IMR-90 (cell line): Measurements from ENCODE around the gene FKTN. TPM values are rescaled to one million over a fixed set of nuclear protein-coding genes. Genes with fewer than 3 reads are reported as not detected.
"Not testable (repeated sequence)": the region's sequence is repeated elsewhere in the genome, so short reads cannot be mapped to it uniquely, and the experiment has no call there.

Source experiments
- ATAC-seq: fragments of 200-7000 bp; cut with Tn5 transposase; 2 replicates; pipeline ENCODE4 v1.9.1; 2020; ENCODE audit warnings: low read depth, mild to moderate bottlenecking, moderate library complexity
- BruUV-seq: library from RNA; stranded (reverse); fragments of 400-500 nt; replicated peaks from 2 replicates; lab custom pipeline; 2021; lab: Mats Ljungman, UMichigan
- CTCF ChIA-PET: fragments of 300-600 bp; formaldehyde crosslinking; extraction: SDS; loops from one replicate; lab custom pipeline; 2021; ENCODE audit warnings: antibody characterized with exemption; lab: Yijun Ruan, JAX
- POLR2A ChIA-PET: fragments of 300-600 bp; sonication (Branson Sonifier 250); formaldehyde crosslinking; loops from one replicate; lab custom pipeline; 2022; ENCODE audit warnings: antibody characterized with exemption; ENCODE audit not compliant: unreplicated experiment; lab: Charles Lee
- DNase-seq: peaks from one replicate; pipeline ENCODE4 v3.0.0; 2013
- H2AFZ ChIP-seq: replicated peaks from 2 replicates; pipeline ENCODE3; 2013; ENCODE audit warnings: low read length, mild to moderate bottlenecking; ENCODE audit not compliant: poor library complexity
- H2AK5ac ChIP-seq: 2 replicates; pipeline ENCODE4 v1.6.1; 2013; ENCODE audit warnings: low read depth, low read length, inconsistent platforms
- H2AK9ac ChIP-seq: replicated peaks from 2 replicates; pipeline ENCODE3; 2013; ENCODE audit warnings: mild to moderate bottlenecking, low read depth, low read length, moderate library complexity; ENCODE audit not compliant: poor library complexity
- H2BK120ac ChIP-seq: 2 replicates; pipeline ENCODE4 v1.6.1; 2013; ENCODE audit warnings: low read depth, low read length, inconsistent platforms
- H2BK15ac ChIP-seq: 3 replicates; pipeline ENCODE4 v1.6.1; 2013; ENCODE audit warnings: low read depth, low read length, inconsistent platforms
- H2BK20ac ChIP-seq: 2 replicates; pipeline ENCODE4 v1.6.1; 2013; ENCODE audit warnings: low read depth, mild to moderate bottlenecking, inconsistent platforms, low read length, moderate library complexity
- H2BK5ac ChIP-seq: 2 replicates; pipeline ENCODE4 v1.6.1; 2013; ENCODE audit warnings: mild to moderate bottlenecking, low read depth, low read length, inconsistent platforms; ENCODE audit not compliant: poor library complexity, severe bottlenecking
- H3K14ac ChIP-seq: replicated peaks from 2 replicates; pipeline ENCODE4 v1.6.1; 2013; ENCODE audit warnings: low read depth, low read length, inconsistent platforms
- H3K18ac ChIP-seq: 2 replicates; pipeline ENCODE4 v1.6.1; 2013; ENCODE audit warnings: low read depth, low read length, control low read depth
- H3K23ac ChIP-seq: 2 replicates; pipeline ENCODE4 v1.6.1; 2013; ENCODE audit warnings: low read depth, low read length, inconsistent platforms
- H3K27ac ChIP-seq: 2 replicates; pipeline ENCODE4 v1.5.1; 2013; ENCODE audit warnings: mild to moderate bottlenecking, control low read depth, low read length; ENCODE audit not compliant: insufficient read depth
- H3K27me3 ChIP-seq: 2 replicates; pipeline ENCODE4 v1.6.1; 2013; ENCODE audit warnings: low read length; ENCODE audit not compliant: control insufficient read depth, insufficient read depth
- H3K36me3 ChIP-seq: 2 replicates; pipeline ENCODE4 v1.6.1; 2013; ENCODE audit warnings: low read length, mixed read lengths; ENCODE audit not compliant: control insufficient read depth, insufficient read depth
- H3K4ac ChIP-seq: 2 replicates; pipeline ENCODE4 v1.6.1; 2013; ENCODE audit warnings: low read depth, low read length, inconsistent platforms
- H3K4me1 ChIP-seq: 2 replicates; pipeline ENCODE4 v1.6.1; 2013; ENCODE audit warnings: low read length, mixed read lengths; ENCODE audit not compliant: control insufficient read depth, insufficient read depth
- H3K4me2 ChIP-seq: 2 replicates; pipeline ENCODE4 v1.6.1; 2013; ENCODE audit warnings: low read depth, mild to moderate bottlenecking, control low read depth, low read length, moderate library complexity
- H3K4me3 ChIP-seq: 2 replicates; pipeline ENCODE4 v1.5.1; 2013; ENCODE audit warnings: low read depth, mild to moderate bottlenecking, control low read depth, low read length, moderate library complexity; ENCODE audit not compliant: insufficient read depth
- H3K56ac ChIP-seq: 2 replicates; pipeline ENCODE4 v1.6.1; 2013; ENCODE audit warnings: low read length, inconsistent platforms; ENCODE audit not compliant: insufficient read depth; ENCODE audit errors: extremely low read depth
- H3K79me1 ChIP-seq, 2 experiments: 2 replicates each; pipeline ENCODE4 v1.6.1; 2013; ENCODE audit warnings: low read length in 2 of 2, inconsistent platforms in 1 of 2, low read depth in 1 of 2
- H3K9ac ChIP-seq: 2 replicates; pipeline ENCODE4 v1.6.1; 2013; ENCODE audit warnings: low read depth, low read length, control low read depth
- H3K9me1 ChIP-seq: 2 replicates; pipeline ENCODE4 v1.6.1; 2013; ENCODE audit warnings: low read length, inconsistent platforms; ENCODE audit not compliant: insufficient read depth
- H3K9me3 ChIP-seq: 2 replicates; pipeline ENCODE4 v1.6.1; 2013; ENCODE audit warnings: low read length; ENCODE audit not compliant: control insufficient read depth, insufficient read depth
- H4K20me1 ChIP-seq: 2 replicates; pipeline ENCODE4 v1.6.1; 2013; ENCODE audit warnings: low read length, inconsistent platforms; ENCODE audit not compliant: insufficient read depth
- H4K5ac ChIP-seq: 2 replicates; pipeline ENCODE4 v1.6.1; 2013; ENCODE audit warnings: mild to moderate bottlenecking, low read depth, low read length, control low read depth
- H4K8ac ChIP-seq, 2 experiments: 2 replicates each; pipeline ENCODE4 v1.6.1; 2013; ENCODE audit warnings: low read depth in 2 of 2, low read length in 2 of 2, control low read depth in 1 of 2, inconsistent platforms in 1 of 2
- H4K91ac ChIP-seq: 2 replicates; pipeline ENCODE4 v1.6.1; 2013; ENCODE audit warnings: low read depth, low read length, inconsistent platforms; ENCODE audit not compliant: insufficient read depth
- BHLHE40 ChIP-seq: fragments of 150-350 bp; IDR thresholded peaks from 2 replicates; pipeline ENCODE4 v1.6.1; 2016; ENCODE audit warnings: mild to moderate bottlenecking, low read depth, low read length
- CEBPB ChIP-seq: IDR thresholded peaks from 2 replicates; pipeline ENCODE4 v1.6.1; 2012; ENCODE audit warnings: low read depth, low read length, improper control_type of control experiment
- SMC3 ChIP-seq: fragments of 150-350 bp; IDR thresholded peaks from 2 replicates; pipeline ENCODE4 v1.6.1; 2016; ENCODE audit warnings: low read depth, mild to moderate bottlenecking, antibody characterized with exemption, low read length, moderate library complexity
- WGBS, 2 experiments: methylation state at CpG; one replicate each; pipeline versions ENCODE4 v1.1.5 to v1.1.7; 2013; ENCODE audit warnings: missing lambda C conversion rate in 2 of 2; ENCODE audit not compliant: insufficient read length in 1 of 2; ENCODE audit errors: extremely low coverage in 2 of 2; 5-methylcytosine and 5-hydroxymethylcytosine counted together
- dilution Hi-C: fragments of 300-500 bp; cut with HindIII; formaldehyde crosslinking; loops from one replicate; pipeline ENCODE4 v1.14.3; 2018; ENCODE audit warnings: low sequenced_read_pairs; ENCODE audit not compliant: unreplicated experiment
- in situ Hi-C: fragments of 300-500 bp; cut with MboI; formaldehyde crosslinking; loops from 3 replicates; pipeline ENCODE4 v1.14.3; 2019; ENCODE audit warnings: low sequenced_read_pairs, inconsistent platforms, mixed read lengths
- intact Hi-C: fragments of 100-400 bp; cut with micrococcal nuclease; formaldehyde crosslinking; loops from 2 replicates; pipeline ENCODE4 v1.10.0; 2022
- polyA plus RNA-seq, 3 experiments: library from polyadenylated mRNA; depleted of rRNA; stranded (reverse); fragments of >200 nt; gene quantifications; 2 replicates each; pipeline ENCODE4 v1.2.3, GENCODE V29; 2012; ENCODE audit warnings: low replicate concordance in 1 of 3
- total RNA-seq: library from RNA; depleted of rRNA; stranded (reverse); fragments of >200 nt; gene quantifications from 2 replicates; pipeline ENCODE4 v1.2.3, GENCODE V29; 2012
- TF ChIP-seq, protein P1 (sequence below): fragments of 150-350 bp; IDR thresholded peaks from 2 replicates; pipeline ENCODE4 v1.6.1; 2016; ENCODE audit warnings: low read depth, mild to moderate bottlenecking, low read length, moderate library complexity, borderline replicate concordance
- TF ChIP-seq, protein P2 (sequence below): fragments of 150-350 bp; IDR thresholded peaks from 2 replicates; pipeline ENCODE4 v1.6.1; 2017; ENCODE audit warnings: mild to moderate bottlenecking, antibody characterized with exemption, low read length, low read depth

FKTN gene
- total and polyA plus RNA-seq, 2 of the 4 experiments (the other 2 are of a cell fraction) = 8.6 to 20.3 TPM

DNA sequence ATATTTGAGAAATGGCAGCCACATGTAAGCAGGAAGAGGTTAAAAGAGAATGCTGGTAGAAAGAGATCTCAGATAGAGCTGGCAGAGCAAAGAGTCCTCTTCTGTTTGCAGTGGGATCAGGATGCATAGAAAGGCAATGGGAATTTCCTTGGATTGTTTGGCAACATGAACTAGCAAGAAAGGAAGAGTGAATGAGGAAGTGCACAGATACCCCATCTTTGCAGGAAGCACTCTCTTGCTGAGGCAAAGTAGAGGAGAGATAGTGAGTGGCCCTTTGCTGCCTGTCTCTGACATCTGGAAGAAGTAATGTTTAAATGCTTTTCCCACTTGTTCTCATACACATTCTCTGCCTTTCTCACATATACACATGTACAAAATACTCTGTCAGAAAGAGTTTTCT, 14.5 kb downstream of the FKTN start:
- intact Hi-C loops (no loop called here), in situ Hi-C loops (no loop called here), dilution Hi-C loops (no loop called here)
- H2AFZ ChIP-seq = no peak overlapping the region
- no TSS peak for BruUV-seq
- H3K4me1 ChIP-seq = no peaks in the 10 kb centered on the region
- H2AK9ac ChIP-seq = no peak overlapping the region
- no peak overlapping the region for H3K27ac ChIP-seq
- no peaks in the 10 kb centered on the region for H3K9me1 ChIP-seq
- H3K27me3 ChIP-seq = no peaks in the 10 kb centered on the region
- no peak overlapping the region for H3K23ac ChIP-seq
- no peaks in the 10 kb centered on the region for H3K79me1 ChIP-seq
- H3K4me2 ChIP-seq = no peak overlapping the region
- H3K36me3 ChIP-seq = peaks cover 1% of the 10 kb centered on the region; the same call in 1 of the 2 replicates
- DNase-seq (no peak), ATAC-seq (no peak)
- H3K14ac ChIP-seq = no peak overlapping the region
- no peak overlapping the region for H3K4me3 ChIP-seq
- no peak overlapping the region for H2BK20ac ChIP-seq
- H2BK120ac ChIP-seq = no peak overlapping the region
- no peak overlapping the region for H2BK15ac ChIP-seq
- ChIA-PET POLR2A (no interaction called here), CTCF (no interaction called here)
- no peak overlapping the region for H2BK5ac ChIP-seq
- H2AK5ac ChIP-seq = no peak overlapping the region
- no peak overlapping the region for H3K18ac ChIP-seq
- H3K4ac ChIP-seq = no peak overlapping the region
- no peak overlapping the region for H3K56ac ChIP-seq
- no peak overlapping the region for H4K8ac ChIP-seq
- no peak overlapping the region for H4K91ac ChIP-seq
- H3K9me3 ChIP-seq = no peaks in the 10 kb centered on the region
- H4K20me1 ChIP-seq = no peaks in the 10 kb centered on the region
- no peak overlapping the region for H4K5ac ChIP-seq
- TF ChIP-seq BHLHE40 (no peak), CEBPB (no peak), SMC3 (no peak)
- TF ChIP-seq, protein P1, sequence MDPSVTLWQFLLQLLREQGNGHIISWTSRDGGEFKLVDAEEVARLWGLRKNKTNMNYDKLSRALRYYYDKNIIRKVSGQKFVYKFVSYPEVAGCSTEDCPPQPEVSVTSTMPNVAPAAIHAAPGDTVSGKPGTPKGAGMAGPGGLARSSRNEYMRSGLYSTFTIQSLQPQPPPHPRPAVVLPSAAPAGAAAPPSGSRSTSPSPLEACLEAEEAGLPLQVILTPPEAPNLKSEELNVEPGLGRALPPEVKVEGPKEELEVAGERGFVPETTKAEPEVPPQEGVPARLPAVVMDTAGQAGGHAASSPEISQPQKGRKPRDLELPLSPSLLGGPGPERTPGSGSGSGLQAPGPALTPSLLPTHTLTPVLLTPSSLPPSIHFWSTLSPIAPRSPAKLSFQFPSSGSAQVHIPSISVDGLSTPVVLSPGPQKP = no peak
- TF ChIP-seq, protein P2, sequence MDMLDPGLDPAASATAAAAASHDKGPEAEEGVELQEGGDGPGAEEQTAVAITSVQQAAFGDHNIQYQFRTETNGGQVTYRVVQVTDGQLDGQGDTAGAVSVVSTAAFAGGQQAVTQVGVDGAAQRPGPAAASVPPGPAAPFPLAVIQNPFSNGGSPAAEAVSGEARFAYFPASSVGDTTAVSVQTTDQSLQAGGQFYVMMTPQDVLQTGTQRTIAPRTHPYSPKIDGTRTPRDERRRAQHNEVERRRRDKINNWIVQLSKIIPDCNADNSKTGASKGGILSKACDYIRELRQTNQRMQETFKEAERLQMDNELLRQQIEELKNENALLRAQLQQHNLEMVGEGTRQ = no peak
- no peak overlapping the region for H3K9ac ChIP-seq

- H3K56ac ChIP-seq, H3K14ac ChIP-seq, POLR2A ChIA-PET, BruUV-seq, H4K5ac ChIP-seq, CTCF ChIA-PET, H4K8ac ChIP-seq, intact Hi-C loops, ATAC-seq, H3K9me1 ChIP-seq, H3K23ac ChIP-seq, H3K79me1 ChIP-seq, H3K4me2 ChIP-seq, dilution Hi-C loops, H4K91ac ChIP-seq, H3K18ac ChIP-seq, H2AK5ac ChIP-seq, H2AFZ ChIP-seq, H3K27ac ChIP-seq, H2BK20ac ChIP-seq, H3K9ac ChIP-seq, H2BK120ac ChIP-seq, H3K27me3 ChIP-seq, H4K20me1 ChIP-seq, H3K36me3 ChIP-seq, H2AK9ac ChIP-seq, DNase-seq, H3K4me1 ChIP-seq, in situ Hi-C loops, H2BK15ac ChIP-seq, H3K4ac ChIP-seq, H3K9me3 ChIP-seq, H2BK5ac ChIP-seq, H3K4me3 ChIP-seq: not testable (repeated sequence)
- WGBS, 2 experiments = no CpG with 5 or more reads among the region's 6 CpGs
These were observed 22.0 kb downstream of the FKTN start for GRCh38 chr9:105579952-105580351.
